Astrocyte (in vitro differentiated cells and primary cell): ENCODE measurements around the gene RTTN.

Experiments
- EZH2 ChIP-seq: IDR thresholded peaks from 2 replicates; pipeline ENCODE4 v1.6.1; 2012; ENCODE audit warnings: mild to moderate bottlenecking, low read length, inconsistent platforms; ENCODE audit not compliant: insufficient read depth
- TF ChIP-seq, protein P1 (sequence below): IDR thresholded peaks from 2 replicates; pipeline ENCODE4 v1.5.1; 2011; ENCODE audit warnings: low read depth, mild to moderate bottlenecking, inconsistent platforms, low read length, moderate library complexity; ENCODE audit not compliant: insufficient read depth

GRCh38 chr18:70075906-70076305 is 129.6 kb downstream of the RTTN start:
- TF ChIP-seq, protein P1, sequence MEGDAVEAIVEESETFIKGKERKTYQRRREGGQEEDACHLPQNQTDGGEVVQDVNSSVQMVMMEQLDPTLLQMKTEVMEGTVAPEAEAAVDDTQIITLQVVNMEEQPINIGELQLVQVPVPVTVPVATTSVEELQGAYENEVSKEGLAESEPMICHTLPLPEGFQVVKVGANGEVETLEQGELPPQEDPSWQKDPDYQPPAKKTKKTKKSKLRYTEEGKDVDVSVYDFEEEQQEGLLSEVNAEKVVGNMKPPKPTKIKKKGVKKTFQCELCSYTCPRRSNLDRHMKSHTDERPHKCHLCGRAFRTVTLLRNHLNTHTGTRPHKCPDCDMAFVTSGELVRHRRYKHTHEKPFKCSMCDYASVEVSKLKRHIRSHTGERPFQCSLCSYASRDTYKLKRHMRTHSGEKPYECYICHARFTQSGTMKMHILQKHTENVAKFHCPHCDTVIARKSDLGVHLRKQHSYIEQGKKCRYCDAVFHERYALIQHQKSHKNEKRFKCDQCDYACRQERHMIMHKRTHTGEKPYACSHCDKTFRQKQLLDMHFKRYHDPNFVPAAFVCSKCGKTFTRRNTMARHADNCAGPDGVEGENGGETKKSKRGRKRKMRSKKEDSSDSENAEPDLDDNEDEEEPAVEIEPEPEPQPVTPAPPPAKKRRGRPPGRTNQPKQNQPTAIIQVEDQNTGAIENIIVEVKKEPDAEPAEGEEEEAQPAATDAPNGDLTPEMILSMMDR: no peak
- no peak for TF ChIP-seq EZH2
